Renal cortex interstitium (tissue), 11 donors: ENCODE results near the gene CAB39. TPM values are rescaled to one million over a fixed set of nuclear protein-coding genes. Genes with fewer than 3 reads are reported as not detected.

Source experiments
- DNase-seq, 11 donors: peaks; one replicate each; pipeline ENCODE4 v3.0.0-alpha.2; 2013; ENCODE audit warnings: low read depth in 9 of 11, low spot score in 4 of 11; ENCODE audit errors: extremely low read depth in 1 of 11
- polyA plus RNA-seq, 3 donors: library from polyadenylated mRNA; unstranded; fragments of 120-200 nt; gene quantifications; one replicate each; pipeline ENCODE4 v1.2.1, GENCODE V29; 2013; ENCODE audit not compliant: insufficient read length in 3 of 3

CAB39 gene
- polyA plus RNA-seq, 3 donors, result 82.4 to 93.4 (median 88.2) TPM

DNA sequence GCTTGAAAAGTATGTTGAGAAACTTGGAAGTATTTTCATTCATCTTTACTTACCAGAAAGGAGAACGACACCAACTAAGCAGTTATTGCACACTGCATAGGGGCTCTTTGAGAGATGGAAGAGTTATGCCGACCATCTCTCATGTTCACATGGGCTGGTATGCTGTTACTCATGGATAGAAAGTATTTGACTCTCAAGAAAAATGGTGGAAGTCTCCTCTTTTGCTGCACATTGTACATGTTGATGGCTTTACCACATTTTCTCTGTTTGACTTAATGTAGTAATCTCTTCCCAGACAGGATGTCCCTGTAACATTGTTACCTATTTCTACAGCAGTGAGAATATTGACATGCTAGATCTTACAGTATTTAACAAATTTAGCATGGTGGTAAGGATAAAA lies 23.2 kb downstream of the CAB39 start:
- DNase-seq, result no peak

DNA sequence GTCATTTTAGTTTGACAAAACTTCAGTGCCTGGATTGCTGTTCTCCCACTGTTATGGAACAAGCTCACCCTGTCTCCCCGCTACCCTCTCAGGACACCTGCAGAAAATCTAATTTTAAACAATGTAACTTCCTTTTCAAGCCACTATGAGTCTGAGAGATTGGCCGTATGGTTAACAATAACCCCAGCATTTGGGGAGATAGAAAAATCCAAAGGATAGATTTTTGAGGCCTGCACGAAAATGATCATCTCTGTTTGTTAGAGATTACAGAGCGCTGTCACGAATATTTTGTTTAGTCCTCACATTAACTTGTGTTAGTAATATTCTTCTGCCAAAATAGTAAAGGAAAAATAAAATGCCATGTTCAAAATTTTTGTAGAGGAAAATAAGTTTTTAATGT lies 24.7 kb downstream of the CAB39 start:
- no peak for DNase-seq

DNA sequence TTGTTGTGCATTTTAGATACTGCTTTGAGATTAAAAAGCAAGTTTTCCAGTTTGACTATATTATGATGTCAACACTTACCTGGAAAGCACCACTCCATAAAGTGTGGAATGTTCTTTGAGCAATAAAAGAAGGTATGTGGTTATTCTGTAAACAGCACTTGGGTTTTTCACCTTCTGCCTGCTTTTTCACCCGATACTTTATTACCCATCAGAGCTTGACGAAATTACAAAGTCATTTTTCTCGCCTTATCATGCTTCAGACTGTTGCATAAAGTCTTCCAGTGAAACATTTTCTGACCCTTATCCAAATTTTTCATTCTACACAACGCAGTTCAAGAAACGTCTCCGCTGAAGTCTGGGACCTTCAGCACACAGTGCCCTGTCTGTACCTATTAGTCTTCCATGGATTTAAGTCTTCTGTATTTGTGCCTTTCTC lies 25.2 kb downstream of the CAB39 start:
- DNase-seq, result no peak

DNA sequence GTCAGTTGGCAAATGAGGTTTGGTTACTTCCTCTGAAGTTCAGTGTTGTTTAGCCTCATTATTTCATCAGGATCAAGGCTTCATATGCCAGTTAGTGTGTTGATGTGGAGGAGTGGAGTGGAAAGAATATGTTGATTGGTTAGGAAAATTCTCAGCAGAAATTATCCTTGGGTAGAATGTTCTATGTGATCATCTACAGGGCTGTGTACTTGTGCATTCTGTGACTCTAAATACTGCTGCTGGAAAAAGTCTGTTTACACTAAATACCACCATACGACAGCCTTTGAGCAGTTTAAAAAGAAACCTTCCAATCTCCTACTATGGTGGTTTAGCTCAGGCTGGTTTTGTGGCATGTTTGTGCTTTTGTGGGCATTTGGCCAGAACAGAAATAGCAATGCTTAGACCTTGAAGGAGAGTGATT lies 25.8 kb downstream of the CAB39 start:
- no peak for DNase-seq

DNA sequence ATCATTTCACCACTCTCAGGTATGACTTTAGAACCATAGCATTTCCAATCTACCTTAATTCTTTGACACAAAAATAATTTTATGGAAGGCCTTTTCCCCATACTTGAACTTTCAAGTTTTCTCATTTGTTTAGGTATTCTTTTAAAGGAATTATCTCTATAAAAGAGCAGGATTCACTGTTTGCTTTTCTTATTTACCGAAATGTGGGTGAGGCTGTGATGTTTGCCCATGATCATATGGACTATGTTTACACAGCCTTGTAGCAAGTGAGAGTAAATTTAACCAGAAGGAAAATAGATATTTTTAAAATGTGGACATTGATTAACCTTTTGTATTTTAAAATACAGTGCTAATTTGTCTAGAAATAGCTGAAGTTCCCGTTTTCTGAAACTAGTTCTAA lies 26.3 kb downstream of the CAB39 start:
- no peak for DNase-seq

DNA sequence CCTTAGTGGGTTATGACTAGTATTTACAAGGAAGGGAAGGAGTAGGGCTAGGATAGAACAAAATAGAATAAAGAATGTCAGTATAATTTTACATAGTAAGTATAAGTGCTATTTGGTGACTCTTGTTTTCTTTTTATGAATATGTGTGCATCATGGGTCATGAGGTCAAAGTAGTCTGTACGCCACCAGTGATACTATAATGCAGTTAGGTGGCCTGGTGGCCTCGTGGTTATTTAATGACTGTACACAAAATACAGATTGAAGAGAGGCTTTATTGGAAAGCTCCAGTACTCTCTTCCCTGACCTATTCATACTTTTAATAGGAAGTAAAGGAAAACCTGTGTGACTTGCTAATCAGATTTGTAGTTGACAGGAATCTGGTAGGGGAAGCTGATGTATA lies 27.3 kb downstream of the CAB39 start:
- DNase-seq, result no peak

DNA sequence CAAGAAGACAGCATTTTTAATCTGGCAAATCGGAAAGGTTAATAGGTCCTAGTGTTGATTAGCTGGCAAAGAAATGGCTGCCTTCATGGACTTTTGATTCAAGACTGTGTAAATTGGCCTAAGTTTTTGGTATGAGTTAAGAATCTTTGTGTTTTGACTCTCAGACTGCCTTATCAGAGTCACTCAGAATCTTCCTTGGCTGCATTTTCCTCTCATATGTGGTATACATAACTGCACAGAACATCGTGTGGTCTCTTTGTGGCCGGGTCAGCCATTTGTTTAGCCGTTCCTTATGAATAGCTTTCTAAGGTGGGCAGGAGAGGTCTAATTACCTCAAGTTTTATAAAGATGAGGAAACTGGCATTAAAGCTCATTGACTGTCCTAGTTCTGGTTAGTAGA lies 30.1 kb downstream of the CAB39 start:
- no peak for DNase-seq

DNA sequence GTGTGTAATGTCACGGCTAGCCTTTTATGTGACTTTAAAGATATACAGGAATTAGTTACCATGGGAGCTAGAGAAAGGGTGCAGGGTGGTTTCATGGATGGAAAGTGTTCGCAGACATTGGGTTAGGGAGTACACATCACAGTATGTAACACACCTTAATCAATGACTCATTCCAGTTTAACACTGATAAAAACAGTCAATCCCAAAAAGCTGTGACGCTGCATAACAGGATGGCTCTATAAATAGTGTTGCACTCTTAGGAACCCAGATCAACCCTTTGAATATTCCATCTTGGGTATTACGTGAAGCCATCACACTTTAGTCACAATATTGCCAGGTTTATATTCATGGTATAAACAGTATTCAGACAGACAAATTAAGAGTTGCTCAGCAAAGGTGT lies 33.6 kb downstream of the CAB39 start:
- no peak for DNase-seq

DNA sequence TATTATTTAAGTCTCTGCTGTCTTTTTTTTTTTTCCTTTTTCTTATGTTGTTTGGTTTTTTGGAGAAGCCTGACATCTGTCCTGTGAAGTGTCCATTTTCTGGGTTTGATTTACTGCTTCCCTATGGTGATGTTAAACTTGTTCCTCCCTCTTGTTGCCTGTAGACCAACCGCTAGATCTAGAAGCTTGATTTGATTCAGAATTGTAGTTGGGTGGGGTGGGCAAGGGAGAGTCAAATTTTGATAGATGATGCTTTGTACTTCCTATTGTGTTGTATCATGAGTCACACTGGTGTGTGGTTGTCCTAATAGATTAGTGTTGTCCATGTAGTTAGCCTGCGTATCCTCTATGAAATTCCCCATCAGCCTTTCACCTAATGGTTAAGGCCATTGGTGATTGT lies 35.4 kb downstream of the CAB39 start:
- DNase-seq, result no peak

DNA sequence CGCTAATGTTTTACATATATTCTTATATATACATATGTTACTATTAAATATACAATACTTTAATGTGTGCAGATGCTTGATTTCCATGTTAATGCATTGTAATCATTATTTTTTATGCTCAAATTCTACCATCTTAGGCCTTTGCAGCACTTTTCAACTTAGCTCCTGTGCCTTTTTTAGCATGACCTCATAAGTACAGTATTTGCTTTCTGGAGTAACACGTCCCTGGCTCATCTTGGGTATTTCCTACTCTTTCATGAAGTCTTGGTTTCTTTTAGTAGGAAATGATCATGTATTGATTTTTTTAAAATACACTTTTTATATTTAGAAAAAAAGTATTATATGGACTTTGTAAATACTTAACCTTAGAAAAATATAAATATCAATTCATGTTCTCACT lies 36.5 kb downstream of the CAB39 start:
- DNase-seq, result no peak

DNA sequence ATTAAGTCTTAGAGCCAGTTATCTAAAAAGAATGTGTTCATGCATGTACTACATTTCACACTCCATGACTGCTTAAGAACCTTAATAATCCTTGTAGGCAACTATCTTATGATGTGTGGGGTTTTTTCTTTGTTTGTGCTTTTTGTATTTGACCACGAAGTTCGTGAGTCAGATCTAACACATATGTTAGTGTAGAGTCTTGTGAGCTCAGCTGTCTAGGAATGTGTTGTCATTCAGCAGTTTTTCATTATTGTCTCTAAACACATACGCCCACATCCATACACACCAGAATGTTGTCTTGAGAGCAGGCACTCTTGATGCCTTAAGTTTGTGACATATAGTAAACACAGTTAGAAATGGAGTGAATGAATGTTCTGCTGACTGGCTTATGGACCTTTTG lies 38.4 kb downstream of the CAB39 start:
- no peak for DNase-seq

DNA sequence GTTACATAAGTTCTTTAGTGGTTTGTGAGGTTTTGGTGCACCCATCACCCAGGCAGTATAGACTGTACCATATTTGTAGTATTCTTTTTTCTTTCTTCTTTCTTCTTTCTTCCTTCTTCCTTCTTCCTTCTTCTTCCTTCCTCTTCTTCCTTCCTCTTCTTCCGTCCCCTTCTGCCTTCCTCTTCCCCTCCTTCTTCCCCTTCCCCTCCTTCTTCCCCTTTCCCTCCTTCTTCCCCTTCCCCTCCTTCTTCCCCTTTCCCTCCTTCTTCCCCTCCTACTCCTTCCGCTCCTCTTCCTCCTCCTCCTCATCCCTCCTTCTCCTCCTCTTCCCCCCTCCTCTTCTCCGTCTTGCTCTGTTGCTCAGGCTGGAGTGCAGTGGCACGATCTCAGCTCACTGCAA lies 41.6 kb downstream of the CAB39 start:
- DNase-seq, result no peak

DNA sequence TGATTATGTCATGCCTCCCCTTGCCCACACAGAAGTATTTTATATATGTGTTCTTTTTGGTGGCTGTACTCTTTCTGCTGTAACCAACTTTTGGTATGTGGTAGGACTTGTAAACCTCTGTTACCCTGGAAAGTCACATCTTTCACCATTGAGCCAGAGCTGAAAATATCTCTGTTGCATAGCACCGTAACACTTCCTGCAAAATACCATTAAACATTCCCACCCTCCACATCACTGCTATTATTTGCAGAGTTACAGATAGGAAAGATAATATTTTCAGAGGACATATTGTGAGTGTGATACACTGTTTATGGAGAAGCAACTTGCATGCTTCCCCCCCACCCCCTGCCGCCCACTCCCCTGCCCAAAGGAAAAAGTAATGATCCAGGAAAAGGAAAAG lies 44.8 kb downstream of the CAB39 start:
- no peak for DNase-seq

DNA sequence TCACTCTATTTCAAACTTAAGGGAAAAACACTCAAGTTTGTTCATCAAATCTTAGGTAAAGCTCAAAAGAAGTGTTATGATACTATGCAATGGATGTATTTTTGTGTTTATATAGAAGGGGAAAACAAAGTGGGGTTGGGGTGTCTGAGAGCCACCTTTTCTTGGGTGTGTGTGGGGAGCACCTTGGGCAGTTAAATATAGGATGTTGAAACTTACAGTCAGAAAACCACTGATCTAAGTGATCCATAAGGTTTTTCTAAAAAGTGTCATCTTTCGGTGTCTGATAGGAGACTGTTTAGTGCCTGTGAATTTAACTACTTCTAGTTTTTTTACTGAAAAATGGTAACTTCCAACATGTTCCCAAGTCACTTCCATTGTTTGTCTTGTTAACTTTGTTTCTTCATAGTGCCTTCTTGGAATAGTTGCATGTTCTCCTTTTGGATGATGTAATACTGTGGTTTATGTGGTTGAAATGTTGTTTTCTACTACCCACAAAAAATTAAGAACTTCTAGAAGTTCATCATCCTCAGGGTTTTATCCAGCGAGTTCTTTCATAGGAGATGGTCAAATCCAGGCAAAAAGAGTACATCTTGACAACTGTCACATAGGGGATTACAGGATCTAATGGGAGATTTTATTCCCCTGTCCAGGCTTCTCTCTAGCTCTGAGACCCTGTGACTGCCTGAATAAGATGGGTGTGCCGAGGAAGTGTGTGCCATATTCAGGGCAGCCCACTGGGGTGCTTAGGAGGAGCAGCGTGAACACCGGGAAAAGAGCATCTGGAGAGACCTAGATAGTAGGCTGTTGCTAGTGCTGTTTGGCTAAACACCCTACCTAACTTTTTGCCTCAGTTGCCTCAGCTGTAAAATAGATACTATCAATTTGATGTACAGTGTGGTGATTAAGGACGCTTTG lies 46.2 kb downstream of the CAB39 start:
- no peak for DNase-seq

DNA sequence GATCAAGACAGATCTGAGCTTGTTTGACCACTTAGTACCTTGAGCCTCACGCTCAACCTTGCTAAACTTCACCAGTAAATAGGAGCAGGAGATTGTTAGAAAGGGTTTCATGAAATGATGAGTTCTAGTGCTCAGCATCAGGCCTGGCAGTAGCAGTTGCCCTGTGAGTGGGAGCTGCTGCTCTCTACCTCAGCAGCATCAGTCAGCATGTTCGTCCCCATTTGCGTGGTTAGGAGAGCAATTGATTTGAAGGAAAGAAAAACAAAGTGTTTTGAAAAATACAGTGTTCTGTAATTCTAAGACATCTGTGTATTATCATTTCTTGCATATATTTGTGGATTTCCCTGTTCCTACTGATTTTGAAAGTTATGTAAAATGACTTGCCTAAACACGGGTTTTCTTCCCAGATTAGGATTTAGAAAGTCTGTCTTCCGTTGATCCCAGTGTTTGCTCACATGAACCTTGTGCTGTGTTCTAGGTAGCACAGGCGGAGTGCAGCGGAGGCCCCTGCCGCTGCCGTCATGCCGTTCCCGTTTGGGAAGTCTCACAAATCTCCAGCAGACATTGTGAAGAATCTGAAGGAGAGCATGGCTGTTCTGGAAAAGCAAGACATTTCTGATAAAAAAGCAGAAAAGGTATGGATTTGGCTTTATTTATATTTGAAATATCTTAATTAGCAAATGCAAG lies 47.0 kb downstream of the CAB39 start:
- DNase-seq, result no peak

DNA sequence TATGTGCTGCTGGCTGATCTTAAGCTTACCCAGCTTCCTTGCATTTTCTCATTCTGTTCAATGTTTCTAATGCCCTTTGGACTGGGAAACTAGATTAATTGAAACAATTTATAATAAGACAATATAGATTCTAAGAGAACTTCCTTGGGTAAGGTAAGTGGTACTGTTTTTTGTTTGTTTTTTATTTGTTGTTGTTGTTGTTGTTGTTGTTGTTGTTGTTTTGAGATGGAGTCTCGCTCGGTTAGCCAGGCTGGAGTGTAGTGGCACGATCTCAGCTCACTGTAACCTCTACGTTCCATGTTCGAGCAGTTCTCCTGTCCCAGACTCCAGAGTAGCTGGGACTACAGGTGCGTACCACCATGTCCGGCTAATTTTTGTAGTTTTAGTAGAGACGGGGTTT lies 49.1 kb downstream of the CAB39 start:
- no peak for DNase-seq

DNA sequence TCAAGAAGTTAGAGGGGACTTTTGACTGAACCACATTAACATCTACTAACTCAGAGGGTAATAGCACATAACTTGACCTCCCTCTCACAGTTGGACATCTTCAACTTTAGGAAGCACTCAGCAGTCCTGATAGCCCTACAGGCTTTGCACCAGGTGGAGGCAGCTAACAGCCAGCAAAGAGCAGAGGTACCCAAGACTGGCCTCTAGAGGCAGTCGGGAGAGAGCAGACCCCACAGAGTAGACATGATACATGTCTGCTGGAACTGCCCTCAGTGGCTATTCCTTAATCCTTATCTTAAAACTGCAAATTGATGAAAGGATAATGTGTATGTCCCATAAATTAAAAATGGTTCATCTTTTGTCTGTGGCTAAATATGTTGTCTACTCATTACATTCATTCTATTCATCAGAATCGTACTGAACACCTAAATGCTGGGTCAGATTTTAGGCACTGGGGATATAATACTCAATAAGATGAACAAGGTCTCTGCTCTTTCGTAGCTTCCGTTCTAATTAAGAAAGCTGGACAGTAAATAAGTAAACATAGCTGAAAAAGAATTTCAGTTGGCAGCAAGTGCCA lies 49.8 kb downstream of the CAB39 start:
- DNase-seq, result no peak

DNA sequence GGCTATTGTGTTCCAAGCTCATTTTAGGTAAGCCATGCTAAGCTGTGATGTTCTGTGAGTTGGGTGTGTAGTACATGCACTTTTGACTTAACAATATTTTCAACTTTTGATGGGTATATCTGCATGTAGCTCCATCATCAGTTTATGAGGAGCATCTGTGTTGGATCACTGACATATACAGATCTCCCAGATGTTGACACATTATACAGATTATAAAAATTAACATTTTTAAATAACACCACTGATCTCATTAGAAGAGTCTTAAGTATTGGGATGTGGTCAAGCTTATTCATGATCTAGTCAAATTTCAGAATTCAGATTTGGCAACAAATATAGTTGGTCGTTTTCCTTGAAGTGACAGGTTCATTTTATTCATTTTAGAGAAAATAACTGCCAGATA lies 51.7 kb downstream of the CAB39 start:
- no peak for DNase-seq

DNA sequence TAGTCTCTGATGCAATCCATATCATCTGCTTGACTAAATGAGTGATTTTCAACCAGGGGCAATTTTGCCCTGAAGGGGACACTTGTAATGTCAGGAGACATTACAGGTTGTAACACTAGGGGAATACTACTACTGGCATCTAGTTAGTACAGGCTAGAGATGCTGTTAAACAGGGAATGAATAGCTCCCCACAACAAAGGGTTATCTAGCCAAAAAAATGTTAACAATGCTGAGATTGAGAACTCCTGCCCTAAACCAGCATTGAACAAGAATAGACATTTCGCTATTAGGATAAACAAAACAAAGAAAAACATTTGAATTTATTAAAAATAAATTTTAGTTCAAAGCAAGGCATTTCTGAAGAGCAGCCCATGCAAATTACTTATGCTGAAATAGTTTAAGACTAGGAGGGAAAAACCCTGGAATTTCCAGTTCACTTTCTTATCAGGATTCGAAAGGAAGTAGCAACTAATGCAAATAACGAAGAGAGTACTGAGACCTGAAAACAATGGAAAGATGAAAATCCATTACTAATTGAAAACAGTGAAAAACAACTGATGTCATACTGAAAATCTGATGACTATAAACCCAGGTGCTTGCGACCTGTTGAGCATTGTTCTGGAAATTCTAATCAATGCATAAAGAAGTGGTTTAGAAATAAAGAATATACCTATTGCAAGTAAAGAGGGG lies 53.1 kb downstream of the CAB39 start:
- DNase-seq, result no peak
